Eye (tissue), 1 donor: ENCODE measurements around the gene NOXO1.

Source experiments
- DNase-seq: peaks from one replicate; pipeline ENCODE4 v3.0.0-alpha.2; 2015

The NOXO1 gene

DNA sequence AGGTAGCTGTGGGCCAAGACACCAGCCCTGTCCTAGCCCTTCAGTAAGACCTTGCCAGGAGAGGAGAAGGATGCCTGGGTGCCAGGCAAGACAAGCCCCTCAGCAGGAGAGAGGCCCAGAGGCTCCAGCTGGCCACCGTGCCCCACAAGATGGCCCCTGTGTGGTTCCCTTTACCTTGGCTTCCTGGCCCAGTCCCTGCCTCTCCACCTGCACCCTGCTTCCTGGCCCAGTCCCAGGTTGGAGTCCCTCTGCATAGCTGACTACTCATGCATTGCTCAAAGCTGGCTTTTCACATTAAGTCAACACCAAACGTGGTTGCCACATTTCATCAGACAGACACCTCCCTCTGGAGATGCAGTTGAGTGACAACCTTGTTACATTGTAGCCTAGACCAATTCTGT, 12.5 kb upstream of the NOXO1 start:
- DNase-seq: no peak

DNA sequence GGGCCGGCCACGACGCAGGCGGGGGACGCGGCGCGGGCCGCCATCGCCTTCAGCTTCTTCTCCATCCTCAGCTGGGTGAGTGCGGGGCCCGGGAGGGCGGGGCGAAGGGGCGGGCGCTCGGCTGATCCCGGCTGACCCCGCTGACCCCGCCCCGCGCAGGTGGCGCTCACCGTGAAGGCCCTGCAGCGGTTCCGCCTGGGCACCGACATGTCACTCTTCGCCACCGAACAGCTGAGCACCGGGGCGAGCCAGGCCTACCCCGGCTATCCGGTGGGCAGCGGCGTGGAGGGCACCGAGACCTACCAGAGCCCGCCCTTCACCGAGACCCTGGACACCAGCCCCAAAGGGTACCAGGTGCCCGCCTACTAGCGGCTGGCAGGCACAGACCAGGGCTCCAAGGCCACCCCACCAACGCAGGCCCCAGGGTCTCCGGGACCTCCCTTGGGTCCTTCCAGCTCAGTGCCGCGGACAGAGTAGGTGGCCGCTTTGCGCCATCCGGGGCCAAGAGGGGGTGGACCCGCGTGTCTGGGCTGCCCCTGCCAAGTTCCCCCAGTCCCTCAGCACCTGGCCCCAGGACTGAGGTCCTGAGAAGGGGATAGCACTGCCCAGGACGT, 11.5 kb upstream of the NOXO1 start:
- DNase-seq: peak; percentile 25

DNA sequence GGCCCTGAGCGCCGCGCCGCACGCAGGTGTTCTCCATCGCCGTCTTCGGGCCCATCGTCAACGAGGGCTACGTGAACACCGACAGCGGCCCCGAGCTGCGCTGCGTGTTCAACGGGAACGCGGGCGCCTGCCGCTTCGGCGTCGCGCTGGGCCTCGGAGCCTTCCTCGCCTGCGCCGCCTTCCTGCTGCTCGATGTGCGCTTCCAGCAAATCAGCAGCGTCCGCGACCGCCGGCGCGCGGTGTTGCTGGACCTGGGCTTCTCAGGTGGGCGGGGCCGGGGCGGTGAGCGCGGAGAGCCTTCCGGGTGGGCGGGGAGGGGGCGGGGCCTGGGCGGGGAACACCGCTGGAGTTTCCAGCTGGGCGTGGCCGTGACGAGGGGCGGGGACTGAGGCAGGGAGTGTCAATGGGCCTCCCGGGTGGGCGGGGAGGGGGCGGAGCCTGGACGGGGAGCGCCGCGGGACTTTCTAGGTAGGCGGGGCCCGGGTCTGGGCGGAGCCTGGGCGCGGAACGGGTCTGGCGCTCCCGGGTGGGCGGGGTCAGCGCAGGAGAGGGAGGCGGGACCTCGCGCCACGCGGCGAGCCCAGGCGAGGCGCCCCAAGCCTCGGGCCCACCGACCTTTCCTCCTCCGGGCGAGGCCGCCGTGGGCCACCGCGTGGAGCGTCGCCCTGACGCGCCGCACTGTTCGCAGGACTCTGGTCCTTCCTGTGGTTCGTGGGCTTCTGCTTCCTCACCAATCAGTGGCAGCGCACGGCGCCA, 10.9 kb upstream of the NOXO1 start:
- DNase-seq: peak; percentile 95

DNA sequence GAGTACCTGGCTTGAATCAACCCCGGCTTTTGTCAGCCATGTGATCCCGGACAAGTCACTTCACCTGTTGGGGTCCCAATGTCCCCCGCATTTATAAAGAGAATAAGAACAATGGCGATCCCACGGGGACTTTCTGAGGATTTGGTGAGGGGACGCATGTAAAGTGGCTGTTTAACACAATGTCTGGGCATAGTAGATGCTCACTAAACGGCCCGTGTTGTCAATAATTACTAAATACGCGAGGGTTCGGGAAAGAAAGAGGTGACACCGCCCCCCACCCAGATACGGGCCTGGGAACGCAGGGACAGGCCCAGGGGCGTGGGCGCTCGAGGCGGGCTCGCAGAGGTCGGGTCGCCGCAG, 10.3 kb upstream of the NOXO1 start:
- peak; percentile 46 for DNase-seq

DNA sequence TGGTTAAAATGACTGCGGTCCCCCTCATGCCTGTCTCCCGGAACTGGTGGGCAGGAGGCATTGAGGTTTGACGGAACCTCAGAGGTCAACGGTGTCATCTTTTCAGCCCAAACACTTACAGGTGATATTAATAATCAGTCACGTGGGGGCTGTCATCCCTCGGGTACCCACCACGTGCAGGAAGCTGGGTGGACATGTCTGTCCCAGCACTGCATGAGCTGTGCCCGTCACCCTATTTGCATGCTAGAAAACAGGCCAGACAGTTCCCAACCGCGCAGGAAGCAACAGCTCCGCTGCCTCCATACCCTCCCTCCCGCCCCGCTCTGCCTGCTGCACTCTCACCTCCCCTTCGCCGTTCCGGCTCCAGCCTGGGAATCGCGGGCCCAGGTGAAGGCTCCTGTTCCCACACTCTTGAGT, 9.9 kb upstream of the NOXO1 start:
- no peak for DNase-seq

DNA sequence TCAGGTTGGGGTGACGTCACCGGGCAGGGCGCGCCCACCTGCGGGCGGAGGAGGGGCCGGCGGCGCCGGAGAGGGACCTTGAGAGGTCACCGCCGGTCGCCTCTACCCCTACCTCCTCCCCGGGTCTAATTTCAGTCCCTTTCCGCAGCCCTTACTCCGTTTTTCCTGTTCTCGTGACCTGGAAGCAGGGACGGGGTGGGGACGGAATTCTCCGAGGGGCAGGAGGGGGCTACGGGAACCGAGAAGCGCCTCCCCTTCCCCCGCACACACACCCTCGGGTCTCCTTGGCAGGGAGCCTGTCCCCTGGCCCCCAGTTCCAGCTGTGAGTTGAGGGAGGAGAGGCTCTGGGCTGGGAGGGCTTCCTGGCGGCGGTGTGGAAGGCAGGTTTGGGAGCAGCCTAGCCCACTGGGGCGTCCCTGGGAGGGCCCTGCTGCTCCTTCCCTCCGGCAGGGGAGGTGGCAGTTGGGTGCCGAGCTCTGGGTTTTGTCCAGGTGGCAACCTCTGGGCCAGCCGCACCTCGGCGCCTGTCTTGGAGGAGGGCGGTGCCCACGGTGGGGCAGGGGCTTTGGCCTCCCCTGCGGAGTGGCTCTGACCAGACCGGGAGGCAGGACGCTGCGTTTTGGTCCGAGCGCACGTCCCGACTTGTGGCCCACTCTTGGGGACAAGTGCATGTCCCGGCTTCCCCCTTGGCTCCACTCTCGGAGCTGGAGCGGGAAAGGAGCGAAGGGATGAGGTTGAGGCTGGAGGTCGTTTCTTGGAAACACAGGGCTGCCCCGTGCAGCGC, 9.3 kb upstream of the NOXO1 start:
- peak; percentile 44 for DNase-seq

DNA sequence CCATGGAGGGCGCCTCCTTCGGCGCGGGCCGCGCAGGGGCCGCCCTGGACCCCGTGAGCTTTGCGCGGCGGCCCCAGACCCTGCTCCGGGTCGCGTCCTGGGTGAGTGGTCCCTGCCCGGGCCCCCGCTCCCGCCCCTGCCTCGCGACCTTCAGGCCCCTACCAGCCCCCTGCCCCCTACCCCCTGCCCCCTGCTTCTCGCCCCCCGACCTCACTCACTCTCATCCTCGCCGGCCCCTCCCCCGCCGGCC, 8.8 kb upstream of the NOXO1 start:
- DNase-seq: no peak

DNA sequence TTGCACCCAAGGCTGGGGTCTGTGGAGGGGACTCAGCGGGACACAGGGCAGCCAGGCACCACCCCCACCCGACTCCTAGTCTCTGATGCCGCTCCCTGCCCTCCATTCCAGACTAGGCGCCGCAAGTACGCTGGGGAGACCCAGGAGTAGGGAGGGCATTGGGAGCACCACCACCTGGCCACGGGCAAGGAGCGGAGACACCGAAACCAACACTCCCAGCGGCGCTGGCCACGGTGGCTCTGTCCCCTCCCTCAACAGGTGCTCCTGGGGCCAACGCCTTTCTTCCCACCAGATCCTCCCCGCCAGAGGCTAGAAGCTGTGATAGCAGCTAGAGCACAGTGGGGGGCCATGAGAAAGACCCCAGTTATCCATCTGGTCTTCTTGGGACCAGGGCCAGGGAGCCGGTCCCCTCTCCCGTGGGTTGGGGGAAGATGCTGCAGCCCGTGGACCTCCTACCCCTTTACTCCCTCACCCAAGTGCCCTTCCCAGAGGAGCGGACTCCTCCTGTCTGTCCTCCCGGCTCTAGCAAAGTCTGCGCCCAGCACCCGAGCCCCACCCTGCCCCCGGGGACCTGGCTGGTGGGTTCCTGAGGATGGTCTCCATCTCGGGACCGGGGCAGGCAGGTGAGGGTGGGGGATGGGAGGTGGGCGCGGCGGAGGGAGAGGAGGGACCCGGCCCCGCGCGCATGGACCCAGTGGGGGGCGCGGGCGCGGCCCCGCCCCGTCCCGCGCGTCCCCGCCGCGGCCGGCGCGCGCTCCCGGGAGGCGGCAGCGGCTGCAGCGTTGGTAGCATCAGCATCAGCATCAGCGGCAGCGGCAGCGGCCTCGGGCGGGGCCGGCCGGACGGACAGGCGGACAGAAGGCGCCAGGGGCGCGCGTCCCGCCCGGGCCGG, 8.2 kb upstream of the NOXO1 start, which contains the start of gene SYNGR3:
SYNGR3 (plus strand) TSS at position 762 of the 892 bp plus-strand sequence. CDS start 133 bp downstream, outside the sequence.
- DNase-seq: peak; percentile 49

DNA sequence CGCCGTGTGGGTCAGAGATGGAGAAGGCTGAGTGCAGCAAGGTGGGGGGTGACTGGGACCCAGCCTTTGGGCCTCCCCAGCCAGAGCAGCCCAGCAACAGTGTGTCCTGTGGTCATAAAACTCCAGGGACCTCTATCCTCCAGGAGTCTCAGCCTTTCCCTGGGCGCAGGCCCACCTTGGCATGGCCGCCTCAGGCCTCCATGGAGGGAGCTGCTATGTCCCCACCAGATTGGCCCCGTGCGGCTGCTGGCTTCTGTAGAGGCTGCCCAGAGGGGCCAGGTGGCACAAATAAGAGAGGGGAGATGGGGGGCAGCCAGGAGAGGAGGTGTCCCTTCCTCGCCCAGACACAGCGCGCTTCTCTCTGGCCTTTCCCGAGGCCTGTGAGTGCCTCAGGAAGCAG, 5.9 kb upstream of the NOXO1 start:
- DNase-seq: no peak

DNA sequence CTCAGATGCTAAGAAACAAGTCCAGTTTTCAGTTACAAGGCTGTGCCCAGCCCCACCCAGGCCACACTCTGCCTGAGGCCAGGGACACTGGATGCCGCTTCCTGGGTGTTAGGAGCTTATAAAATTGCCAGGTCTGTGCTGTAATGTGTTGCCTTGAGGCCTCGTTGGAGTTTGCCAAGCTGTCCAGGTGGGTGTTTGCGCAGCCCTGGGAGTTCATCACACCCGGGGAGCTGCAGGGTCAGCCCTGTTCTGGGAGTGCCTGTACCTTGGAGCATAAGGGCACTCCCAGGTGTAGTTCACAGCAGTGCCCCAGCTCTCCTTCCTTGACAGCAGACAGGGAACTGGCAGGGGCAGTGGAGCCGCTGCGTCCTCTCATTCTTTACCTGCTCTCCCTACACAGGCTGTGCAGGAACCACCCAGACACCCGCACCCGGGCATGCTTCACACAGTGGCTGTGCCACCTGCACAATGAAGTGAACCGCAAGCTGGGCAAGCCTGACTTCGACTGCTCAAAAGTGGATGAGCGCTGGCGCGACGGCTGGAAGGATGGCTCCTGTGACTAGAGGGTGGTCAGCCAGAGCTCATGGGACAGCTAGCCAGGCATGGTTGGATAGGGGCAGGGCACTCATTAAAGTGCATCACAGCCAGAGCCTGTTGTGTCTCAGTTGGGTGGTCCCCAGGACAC, 4.3 kb upstream of the NOXO1 start:
- no peak for DNase-seq

DNA sequence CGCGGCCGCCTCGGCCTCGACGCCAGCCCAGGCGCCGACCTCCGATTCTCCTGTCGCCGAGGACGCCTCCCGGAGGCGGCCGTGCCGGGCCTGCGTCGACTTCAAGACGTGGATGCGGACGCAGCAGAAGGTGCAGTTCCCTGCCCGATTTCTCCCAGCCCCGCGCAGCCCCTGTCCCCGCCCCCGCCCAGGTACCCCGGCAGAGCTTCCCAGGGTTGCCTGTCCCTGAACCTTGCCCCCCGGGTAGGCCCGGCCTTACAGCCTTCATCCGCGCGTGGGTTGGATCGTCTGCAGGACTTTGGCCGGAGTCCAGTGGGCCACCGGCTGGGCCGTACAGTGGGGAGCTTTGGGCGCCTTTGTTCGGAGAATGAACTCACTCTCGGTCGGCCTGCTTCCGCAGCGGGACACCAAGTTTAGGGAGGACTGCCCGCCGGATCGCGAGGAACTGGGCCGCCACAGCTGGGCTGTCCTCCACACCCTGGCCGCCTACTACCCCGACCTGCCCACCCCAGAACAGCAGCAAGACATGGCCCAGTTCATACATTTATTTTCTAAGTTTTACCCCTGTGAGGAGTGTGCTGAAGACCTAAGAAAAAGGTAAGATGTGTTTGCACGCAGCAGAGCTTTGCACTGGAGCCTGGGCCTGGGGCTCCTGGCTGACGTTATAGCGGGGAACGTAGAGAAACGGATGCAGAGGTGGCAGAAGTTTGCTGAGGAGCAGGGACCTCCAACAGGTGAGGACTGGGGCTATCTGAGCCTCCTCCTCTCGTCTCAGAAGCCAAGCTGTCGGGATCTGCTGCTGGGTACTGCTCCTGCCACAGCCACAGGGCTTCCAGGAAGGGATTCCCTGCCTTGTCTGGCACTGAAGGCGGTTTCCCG, 3.3 kb upstream of the NOXO1 start:
- DNase-seq: no peak

DNA sequence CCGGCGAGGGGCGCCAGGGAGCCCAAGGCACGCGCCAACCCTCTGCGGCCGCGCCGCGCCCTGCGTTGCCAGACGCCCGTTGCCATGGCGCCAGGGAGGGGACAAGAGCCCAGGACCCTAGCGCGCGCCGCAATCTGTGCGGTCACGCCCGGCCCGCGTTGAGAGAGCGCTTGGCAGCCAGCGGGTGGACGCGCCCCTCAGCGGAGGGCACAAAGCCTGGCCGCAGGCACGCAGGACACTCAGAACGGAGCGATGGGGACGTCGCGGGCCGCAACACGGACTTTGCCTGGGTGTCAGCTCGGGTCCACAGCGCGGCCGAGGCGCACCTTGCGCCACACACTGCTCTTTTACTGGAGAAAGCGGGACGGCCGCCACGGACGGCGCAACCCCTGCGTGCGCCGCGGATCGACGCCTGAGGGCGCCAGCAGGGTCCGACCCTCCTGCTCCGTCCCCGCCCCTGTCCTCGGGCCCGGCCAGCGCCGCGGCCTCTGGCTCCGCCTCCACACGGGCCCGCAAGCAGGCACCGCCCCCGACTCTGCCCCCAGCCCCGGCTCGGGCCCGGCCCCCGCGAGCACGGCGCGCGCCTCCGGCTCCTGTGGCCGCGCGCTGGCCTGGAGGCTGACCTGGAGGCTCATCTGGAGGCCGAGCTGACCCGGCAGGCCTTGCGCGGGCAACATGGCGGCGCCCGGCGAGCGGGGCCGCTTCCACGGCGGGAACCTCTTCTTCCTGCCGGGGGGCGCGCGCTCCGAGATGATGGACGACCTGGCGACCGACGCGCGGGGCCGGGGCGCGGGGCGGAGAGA, 2.5 kb upstream of the NOXO1 start, which contains the start of gene GFER:
GFER (plus strand) TSS at position 650 of the 803 bp plus-strand sequence; CDS start at position 676, 26 bp downstream.
- peak; percentile 96 for DNase-seq

DNA sequence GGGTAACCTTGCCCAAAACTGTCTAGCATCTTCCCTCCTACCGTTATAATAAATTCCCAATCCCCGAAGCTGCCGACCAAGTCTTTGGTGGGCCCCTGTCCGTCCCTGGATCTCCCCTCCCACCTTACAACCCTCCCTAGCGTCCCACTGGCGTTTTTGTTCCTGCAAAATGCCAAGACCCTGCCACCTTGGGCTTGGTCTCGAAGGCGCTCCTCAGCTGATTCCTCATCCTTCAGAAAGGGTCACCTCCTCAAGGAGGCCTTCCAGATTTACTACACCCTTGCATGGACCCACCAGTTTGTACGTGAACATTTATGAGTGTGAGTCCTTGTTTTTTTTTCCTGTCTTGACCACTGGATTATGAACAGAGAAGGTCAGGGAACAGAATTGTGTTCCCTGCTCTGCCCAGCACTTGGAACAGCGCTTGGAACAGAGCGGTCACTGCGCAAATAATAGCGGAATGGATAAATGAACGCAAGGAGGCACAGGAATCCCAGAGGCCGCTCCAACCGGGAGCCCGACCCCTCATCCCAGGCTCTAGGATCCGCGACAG, 1.8 kb upstream of the NOXO1 start:
- DNase-seq: no peak

DNA sequence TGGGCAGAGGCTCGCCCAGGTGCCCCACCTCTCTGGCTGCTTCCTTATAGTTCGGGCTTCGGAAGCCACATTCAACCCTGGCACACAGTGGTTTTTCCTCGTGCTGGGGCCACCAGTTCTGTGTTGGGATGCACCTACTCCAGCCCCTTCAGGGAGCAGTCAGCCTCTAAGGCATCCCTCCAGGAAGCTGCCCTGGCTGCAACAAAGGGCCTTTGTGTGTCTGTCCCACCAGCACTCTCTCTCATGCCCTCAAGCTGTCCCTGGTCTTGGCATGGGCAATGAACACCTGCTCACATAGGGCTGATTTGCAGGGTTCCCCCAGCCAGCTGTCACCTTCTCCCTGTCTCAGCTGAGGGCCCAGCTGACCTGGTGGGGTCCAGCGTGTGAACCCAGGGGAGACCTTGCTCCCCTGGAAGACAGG, 754 bp upstream of the NOXO1 start:
- peak; percentile 38 for DNase-seq

DNA sequence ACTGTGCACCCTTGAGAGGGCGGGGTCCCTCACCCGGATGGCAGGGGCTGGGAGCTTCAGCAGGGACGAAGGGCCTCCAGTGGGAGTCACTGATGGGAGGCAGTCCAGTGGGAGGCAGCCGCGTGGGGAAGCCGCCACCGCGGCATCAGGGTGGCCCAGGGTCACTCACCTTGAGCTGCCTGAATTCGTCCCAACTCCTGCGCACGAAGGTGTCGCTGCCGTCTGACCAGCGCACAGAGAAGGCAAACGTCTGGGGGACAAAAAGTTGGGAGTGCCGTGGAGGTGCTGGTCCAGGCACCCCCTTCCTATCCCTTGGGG, 540 bp downstream of the NOXO1 start:
- no peak for DNase-seq

DNA sequence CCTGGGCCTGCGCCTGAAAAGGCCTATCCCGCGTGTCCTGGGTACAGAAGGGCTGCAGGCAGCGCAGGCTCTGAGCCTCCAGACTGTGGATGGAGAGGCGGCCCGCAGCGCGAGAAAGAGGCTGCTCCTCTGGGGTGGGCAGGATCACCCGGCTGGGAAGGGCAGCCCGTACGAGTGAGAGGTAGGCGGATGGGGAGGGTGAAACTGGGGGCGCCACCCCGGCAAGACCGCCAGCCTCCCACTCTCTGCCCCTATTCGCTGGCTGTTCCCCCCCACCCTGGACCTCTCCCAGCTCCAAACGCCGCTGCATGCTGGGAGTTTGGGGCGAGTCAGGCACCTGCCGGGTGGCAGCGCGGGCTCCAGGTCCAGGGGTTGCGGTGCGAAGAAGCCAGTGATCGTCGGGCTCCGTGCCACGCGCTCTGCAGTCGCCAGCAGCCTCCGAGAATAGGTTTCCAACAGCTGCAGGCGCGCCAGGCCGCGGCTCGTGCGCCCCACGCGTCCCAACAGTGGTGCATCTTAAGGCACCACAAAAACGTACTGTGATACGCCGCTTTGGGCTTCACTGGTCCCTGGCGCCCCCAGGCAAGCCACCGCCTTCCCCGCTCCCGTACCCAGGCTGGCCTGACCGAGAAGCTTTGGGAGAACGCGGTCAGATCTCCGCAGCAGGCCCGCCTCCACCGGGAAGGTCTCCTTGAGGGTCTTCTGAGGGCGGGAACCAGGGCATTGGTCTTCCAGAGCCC, 1.1 kb downstream of the NOXO1 start:
- DNase-seq: peak; percentile 43

DNA sequence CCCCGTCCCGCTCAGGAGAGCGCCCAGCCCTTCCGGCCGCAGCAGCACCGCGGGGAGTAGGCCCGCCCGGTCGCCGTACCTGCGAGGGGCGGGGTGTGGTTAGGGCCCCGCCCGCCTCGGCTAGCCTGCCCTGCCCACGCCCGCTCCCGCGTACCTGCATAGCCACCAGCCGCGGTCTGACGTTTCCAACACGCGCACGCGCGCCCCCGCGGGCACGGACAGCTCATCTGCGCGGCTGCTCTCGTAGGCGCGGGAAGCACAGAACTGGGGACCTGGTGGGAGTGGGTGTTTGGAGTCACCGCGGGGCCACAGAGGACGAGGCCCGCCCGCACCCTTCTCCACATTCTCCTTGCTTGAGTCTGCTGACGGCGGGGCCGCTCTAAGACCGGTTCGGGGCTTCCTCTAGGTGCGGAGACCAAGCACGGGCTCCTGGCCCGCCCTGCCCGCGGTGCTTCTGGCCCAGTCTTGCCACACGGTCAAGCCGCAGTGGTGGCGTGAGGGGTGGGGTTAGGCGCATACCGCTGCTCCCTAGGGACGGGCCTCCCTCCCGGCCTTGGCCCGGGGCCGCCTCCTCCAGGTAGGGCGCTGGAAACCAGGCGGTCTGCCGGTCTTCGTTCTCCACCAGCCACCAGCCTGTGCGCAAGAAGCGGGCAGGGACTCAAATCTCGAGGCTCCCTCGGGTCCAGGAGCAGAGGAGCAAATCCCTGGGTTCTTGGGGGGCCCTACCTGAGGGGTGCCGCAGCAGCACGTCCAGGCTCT, 1.8 kb downstream of the NOXO1 start:
- peak; percentile 30 for DNase-seq

DNA sequence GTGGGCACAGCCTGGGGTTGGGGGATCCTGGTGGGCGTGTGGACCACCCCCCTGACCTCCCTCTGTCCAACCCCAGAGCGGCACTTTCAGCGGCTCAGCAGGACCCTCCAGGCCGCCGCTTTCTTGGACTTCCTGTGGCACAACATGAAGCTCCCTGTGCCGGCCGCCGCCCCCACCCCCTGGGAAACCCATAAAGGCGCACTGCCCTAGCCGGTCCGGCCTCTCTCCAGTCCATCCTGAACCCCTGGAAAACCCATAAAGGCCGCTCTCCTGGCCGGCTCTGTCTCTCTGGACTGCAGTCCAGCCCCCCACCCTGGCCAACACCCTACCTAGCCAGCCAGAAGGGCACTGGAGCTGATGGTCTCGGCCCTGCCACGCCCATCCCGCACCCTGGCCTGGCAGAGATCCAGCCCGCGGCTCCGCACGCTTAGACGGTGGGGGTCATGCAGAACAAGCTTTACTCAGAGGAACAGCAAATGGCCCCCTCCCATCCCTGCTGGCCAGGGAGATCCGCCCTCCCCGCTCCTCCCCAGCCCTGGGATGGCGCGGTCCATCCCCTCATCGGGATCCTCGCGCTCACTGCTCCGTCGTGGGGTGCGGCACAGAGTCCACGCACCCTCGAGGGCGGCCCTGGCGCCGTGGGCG, 2.7 kb downstream of the NOXO1 start:
- DNase-seq: no peak
